Motor neuron (in vitro differentiated cells): Measurements from ENCODE around the gene PRKCZ. TPM values are rescaled to one million over a fixed set of nuclear protein-coding genes. Genes with fewer than 3 reads are reported as not detected.

Source experiments
- ATAC-seq, 8 experiments: fragments of 200-7000 bp; cut with Tn5 transposase; replicated peaks in 6 of 8; 2 replicates each; pipeline ENCODE4 v1.8.0; 2021; ENCODE audit warnings: mild to moderate bottlenecking in 8 of 8, moderate library complexity in 8 of 8
- H3K27ac ChIP-seq, 2 donors: fragments of 250-450 bp; sonication (Bioruptor Pico); 2 replicates each; pipeline ENCODE4 v1.9.0; 2021; ENCODE audit warnings: antibody characterized with exemption in 2 of 2, mild to moderate bottlenecking in 2 of 2, moderate library complexity in 1 of 2
- H3K4me1 ChIP-seq, 2 donors: fragments of 250-450 bp; sonication (Bioruptor Pico); replicated peaks in 1 of 2; 2 replicates each; pipeline ENCODE4 v1.6.1; 2021; ENCODE audit warnings: antibody characterized with exemption in 2 of 2, mild to moderate bottlenecking in 2 of 2, moderate library complexity in 1 of 2
- H3K4me3 ChIP-seq, 5 donors: fragments of 250-450 bp; sonication (Bioruptor Pico); 2 replicates each; pipeline ENCODE4 v1.9.0; 2021; ENCODE audit warnings: antibody characterized with exemption in 5 of 5, mild to moderate bottlenecking in 5 of 5, moderate library complexity in 4 of 5
- WGBS, 10 experiments: fragments of 450-650 bp; shearing (Covaris generic); methylation state at CpG; one replicate each; pipeline ENCODE4 v1.0.0; 2022; 5-methylcytosine and 5-hydroxymethylcytosine counted together
- in situ Hi-C, 9 experiments: fragments of 400-800 bp; cut with MboI; loops; one replicate each; pipeline ENCODE4 v1.15.0; 2021; ENCODE audit warnings: low sequenced_read_pairs in 9 of 9, low pct_unique_long_range_greater_than_20kb in 2 of 9; ENCODE audit not compliant: unreplicated experiment in 9 of 9
- total RNA-seq, 8 experiments: library from RNA; unstranded; fragments of 300-600 nt; gene quantifications; 2 replicates each; pipeline versions ENCODE4 v1.2.3 to v1.2.4, GENCODE V29; 2022

PRKCZ gene
- total RNA-seq, 8 experiments from 2014 or later: 1.1 to 39.0 (median 23.6) TPM

- in situ Hi-C loops: no loop called here
- Histone ChIP-seq H3K4me3 (peak overlapping the region in 4 of 5 donors; percentile 2 to 80 (median 44)), H3K4me1 (peaks cover 55 to 59% of the 10 kb centered on the region in 2 donors), H3K27ac (no peak overlapping the region)
- ATAC-seq: no peak
- 20 to 60% (median 35%) methylated on average over 1 to 5 of the region's 12 CpGs; no CpG with 5 or more reads in 4 of the 10 experiments for WGBS, 10 experiments
These were observed 183.3 kb downstream of the PRKCZ start for GRCh38 chr1:2233468-2233867.

GRCh38 chr1:2233997-2234761 lies 184.0 kb downstream of the PRKCZ start:
- WGBS, 10 experiments: 11 to 71% (median 43%) methylated on average over 1 to 17 of the region's 27 CpGs; no CpG with 5 or more reads in 2 of the 10 experiments
- peak in 3 of 8 experiments; percentile 3 to 45 (median 45) for ATAC-seq
- no peak overlapping the region for H3K27ac ChIP-seq
- H3K4me3 ChIP-seq: peak overlapping the region in 4 of 5 donors; percentile 2 to 80 (median 6)
- H3K4me1 ChIP-seq: peaks cover 62 to 64% of the 10 kb centered on the region in 2 donors
- in situ Hi-C loops: no loop called here

- peak in 2 of 8 experiments; percentile 1 for ATAC-seq
- Histone ChIP-seq H3K4me3 (no peak overlapping the region), H3K27ac (peak overlapping the region in 1 of 2 donors; percentile 5), H3K4me1 (peaks cover 67 to 70% of the 10 kb centered on the region in 2 donors)
- 0 to 100% (median 72%) methylated on average over 1 to 4 of the region's 4 CpGs; no CpG with 5 or more reads in 3 of the 10 experiments for WGBS, 10 experiments
- in situ Hi-C loops: no loop called here
These were observed 184.5 kb downstream of the PRKCZ start for GRCh38 chr1:2234762-2235113.

Other genes with a start within 250 kb of the PRKCZ start
- 100 to 1,000 TPM in 7 of 8 experiments, 10 to 100 TPM in 1; 70.0 to 394 (median 196) TPM for gene GNB1, start 159.3 kb upstream of the PRKCZ start, total RNA-seq
- 1 to 10 TPM in 3 of 8 experiments, under 1 TPM in 5; 0.22 to 1.9 (median 0.70) TPM for gene CALML6, start 135.2 kb upstream of the PRKCZ start, total RNA-seq
- gene TMEM52, start 131.1 kb upstream of the PRKCZ start, total RNA-seq: 1 to 10 TPM in 7 of 8 experiments, under 1 TPM in 1; 0.71 to 7.1 (median 2.7) TPM
- 1 to 10 TPM in 2 of 8 experiments, under 1 TPM in 5, not detected in 1; 0.22 to 3.7 (median 0.46) TPM for gene CFAP74, start 46.6 kb upstream of the PRKCZ start, total RNA-seq
- 1 to 10 TPM in 2 of 8 experiments, under 1 TPM in 5, not detected in 1; 0.16 to 2.7 (median 0.46) TPM for gene GABRD, start 31.1 kb upstream of the PRKCZ start, total RNA-seq
- gene FAAP20, start 144.4 kb downstream of the PRKCZ start, total RNA-seq: 10 to 100 TPM in 7 of 8 experiments, 1 to 10 TPM in 1; 8.9 to 50.6 (median 25.5) TPM
- 10 to 100 TPM in 7 of 8 experiments, 1 to 10 TPM in 1; 5.0 to 36.8 (median 22.6) TPM for gene SKI, start 177.9 kb downstream of the PRKCZ start, total RNA-seq